ENCODE results near the gene UGT1A6. TPM values are rescaled to one million over a fixed set of nuclear protein-coding genes. Genes with fewer than 3 reads are reported as not detected.

Gene UGT1A6
- total and polyA plus RNA-seq, 2 experiments from 2014 or later, result not detected

DNA sequence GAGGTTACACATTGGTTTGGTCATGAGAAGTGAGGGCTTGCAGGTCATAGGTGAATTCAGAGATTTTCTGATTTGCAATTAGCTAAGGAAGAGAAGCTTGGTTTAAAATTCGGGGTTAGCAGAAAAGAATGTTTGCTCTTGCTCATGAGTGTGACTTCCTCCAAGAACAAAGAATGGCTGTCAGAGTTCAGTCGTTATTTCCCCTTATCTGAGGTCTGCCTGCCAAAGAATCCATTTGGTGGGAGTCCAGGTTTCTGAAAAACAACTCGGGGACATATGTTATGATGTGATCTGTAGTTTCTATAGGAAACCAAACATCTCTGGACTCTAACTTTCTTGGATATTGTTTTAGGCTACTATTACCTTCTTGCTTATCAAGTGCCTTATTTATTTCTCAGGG lies 3.2 kb upstream of the UGT1A6 start:
- peaks cover 2% of the 10 kb centered on the region for H3K27me3 Mint-ChIP-seq (ENCODE audit: insufficient read depth, low read depth, poor library complexity)
- no peaks in the 10 kb centered on the region for H3K9me3 Mint-ChIP-seq
- no peak overlapping the region for H2AFZ ChIP-seq
- no peaks in the 10 kb centered on the region for H3F3A ChIP-seq (replicated peaks; ENCODE audit: low read depth)
- no peak overlapping the region for H3K4me3 Mint-ChIP-seq
- H3K9me2 ChIP-seq (ENCODE audit: insufficient read depth), result peaks cover 16% of the 10 kb centered on the region; the same call in 1 of the 2 replicates
- DNase-seq (ENCODE audit: low spot score), result no peak
- H3K36me3 Mint-ChIP-seq (ENCODE audit: low read depth), result no peaks in the 10 kb centered on the region; the same call in 2 of the 3 replicates
- H3K4me2 ChIP-seq, result no peak overlapping the region
- ATAC-seq, result no peak
- no peaks in the 10 kb centered on the region for H3K27me3 ChIP-seq (ENCODE audit: insufficient read depth)
- H3K79me2 ChIP-seq (replicated peaks; ENCODE audit: insufficient read depth), result no peaks in the 10 kb centered on the region
- no peak overlapping the region for H3K27ac ChIP-seq (ENCODE audit: low read depth)
- no peak overlapping the region for H3K4me3 ChIP-seq
- no peak overlapping the region for H3K27ac Mint-ChIP-seq
- peaks cover 20% of the 10 kb centered on the region for H3K4me1 Mint-ChIP-seq
- no peaks in the 10 kb centered on the region; the same call in 1 of the 2 replicates for H4K20me1 ChIP-seq (replicated peaks; ENCODE audit: insufficient read depth)
- H3K36me3 ChIP-seq (ENCODE audit: insufficient read depth), result no peaks in the 10 kb centered on the region
- H3K4me1 ChIP-seq (ENCODE audit: insufficient read depth), result peaks cover 7% of the 10 kb centered on the region; the same call in 1 of the 2 replicates
- TF ChIP-seq STAT1 (IDR thresholded peaks at IDR 0.05; ENCODE audit: unreplicated experiment) (no peak), POLR2AphosphoS5 (IDR thresholded peaks at IDR 0.05; ENCODE audit: low read depth) (no peak), ZNF114 (CRISPR knock-in tag; IDR thresholded peaks at IDR 0.05) (no peak)
- TF ChIP-seq, protein P1, sequence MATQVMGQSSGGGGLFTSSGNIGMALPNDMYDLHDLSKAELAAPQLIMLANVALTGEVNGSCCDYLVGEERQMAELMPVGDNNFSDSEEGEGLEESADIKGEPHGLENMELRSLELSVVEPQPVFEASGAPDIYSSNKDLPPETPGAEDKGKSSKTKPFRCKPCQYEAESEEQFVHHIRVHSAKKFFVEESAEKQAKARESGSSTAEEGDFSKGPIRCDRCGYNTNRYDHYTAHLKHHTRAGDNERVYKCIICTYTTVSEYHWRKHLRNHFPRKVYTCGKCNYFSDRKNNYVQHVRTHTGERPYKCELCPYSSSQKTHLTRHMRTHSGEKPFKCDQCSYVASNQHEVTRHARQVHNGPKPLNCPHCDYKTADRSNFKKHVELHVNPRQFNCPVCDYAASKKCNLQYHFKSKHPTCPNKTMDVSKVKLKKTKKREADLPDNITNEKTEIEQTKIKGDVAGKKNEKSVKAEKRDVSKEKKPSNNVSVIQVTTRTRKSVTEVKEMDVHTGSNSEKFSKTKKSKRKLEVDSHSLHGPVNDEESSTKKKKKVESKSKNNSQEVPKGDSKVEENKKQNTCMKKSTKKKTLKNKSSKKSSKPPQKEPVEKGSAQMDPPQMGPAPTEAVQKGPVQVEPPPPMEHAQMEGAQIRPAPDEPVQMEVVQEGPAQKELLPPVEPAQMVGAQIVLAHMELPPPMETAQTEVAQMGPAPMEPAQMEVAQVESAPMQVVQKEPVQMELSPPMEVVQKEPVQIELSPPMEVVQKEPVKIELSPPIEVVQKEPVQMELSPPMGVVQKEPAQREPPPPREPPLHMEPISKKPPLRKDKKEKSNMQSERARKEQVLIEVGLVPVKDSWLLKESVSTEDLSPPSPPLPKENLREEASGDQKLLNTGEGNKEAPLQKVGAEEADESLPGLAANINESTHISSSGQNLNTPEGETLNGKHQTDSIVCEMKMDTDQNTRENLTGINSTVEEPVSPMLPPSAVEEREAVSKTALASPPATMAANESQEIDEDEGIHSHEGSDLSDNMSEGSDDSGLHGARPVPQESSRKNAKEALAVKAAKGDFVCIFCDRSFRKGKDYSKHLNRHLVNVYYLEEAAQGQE (IDR thresholded peaks at IDR 0.05; ENCODE audit: unreplicated experiment), result no peak

DNA sequence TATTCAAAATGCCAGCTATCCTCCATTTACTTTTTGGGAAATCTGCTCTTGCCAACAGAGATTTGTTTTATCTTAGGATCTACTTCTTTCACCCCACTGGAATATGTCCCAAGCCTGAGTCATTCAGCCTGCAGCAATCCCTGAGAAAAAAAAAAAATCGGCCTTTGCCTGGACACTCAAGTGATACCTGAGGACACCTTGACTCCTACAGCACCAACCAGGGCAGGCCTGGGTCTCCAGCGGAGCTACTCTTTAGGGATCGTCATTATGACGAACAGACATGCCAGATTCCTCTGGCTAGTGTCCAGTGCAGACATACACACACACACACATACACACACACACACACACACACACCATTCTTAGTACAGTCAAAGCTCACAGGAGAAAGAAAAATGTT lies 2.2 kb upstream of the UGT1A6 start:
- Histone ChIP-seq H3K4me3 (no peak overlapping the region), H3K4me2 (no peak overlapping the region), H3K4me1 (ENCODE audit: insufficient read depth) (peaks cover 7% of the 10 kb centered on the region; the same call in 1 of the 2 replicates), H3F3A (replicated peaks; ENCODE audit: low read depth) (no peaks in the 10 kb centered on the region), H4K20me1 (replicated peaks; ENCODE audit: insufficient read depth) (no peaks in the 10 kb centered on the region; the same call in 1 of the 2 replicates), H3K27me3 (ENCODE audit: insufficient read depth) (no peaks in the 10 kb centered on the region), H3K27ac (ENCODE audit: low read depth) (no peak overlapping the region), H3K36me3 (ENCODE audit: insufficient read depth) (no peaks in the 10 kb centered on the region), H3K9me2 (ENCODE audit: insufficient read depth) (peaks cover 16% of the 10 kb centered on the region; the same call in 1 of the 2 replicates), H2AFZ (no peak overlapping the region), H3K79me2 (replicated peaks; ENCODE audit: insufficient read depth) (no peaks in the 10 kb centered on the region)
- TF ChIP-seq EZH2 (IDR thresholded peaks at IDR 0.05; ENCODE audit: low read depth, unreplicated experiment) (no peak), CREB1 (CRISPR knock-in tag; IDR thresholded peaks at IDR 0.05; ENCODE audit: low read depth) (no peak), NANOG (IDR thresholded peaks at IDR 0.05; ENCODE audit: borderline replicate concordance) (no peak), JUNB (IDR thresholded peaks at IDR 0.05; ENCODE audit: unreplicated experiment) (no peak), ZNF114 (CRISPR knock-in tag; IDR thresholded peaks at IDR 0.05) (no peak)
- TF ChIP-seq, protein P2, sequence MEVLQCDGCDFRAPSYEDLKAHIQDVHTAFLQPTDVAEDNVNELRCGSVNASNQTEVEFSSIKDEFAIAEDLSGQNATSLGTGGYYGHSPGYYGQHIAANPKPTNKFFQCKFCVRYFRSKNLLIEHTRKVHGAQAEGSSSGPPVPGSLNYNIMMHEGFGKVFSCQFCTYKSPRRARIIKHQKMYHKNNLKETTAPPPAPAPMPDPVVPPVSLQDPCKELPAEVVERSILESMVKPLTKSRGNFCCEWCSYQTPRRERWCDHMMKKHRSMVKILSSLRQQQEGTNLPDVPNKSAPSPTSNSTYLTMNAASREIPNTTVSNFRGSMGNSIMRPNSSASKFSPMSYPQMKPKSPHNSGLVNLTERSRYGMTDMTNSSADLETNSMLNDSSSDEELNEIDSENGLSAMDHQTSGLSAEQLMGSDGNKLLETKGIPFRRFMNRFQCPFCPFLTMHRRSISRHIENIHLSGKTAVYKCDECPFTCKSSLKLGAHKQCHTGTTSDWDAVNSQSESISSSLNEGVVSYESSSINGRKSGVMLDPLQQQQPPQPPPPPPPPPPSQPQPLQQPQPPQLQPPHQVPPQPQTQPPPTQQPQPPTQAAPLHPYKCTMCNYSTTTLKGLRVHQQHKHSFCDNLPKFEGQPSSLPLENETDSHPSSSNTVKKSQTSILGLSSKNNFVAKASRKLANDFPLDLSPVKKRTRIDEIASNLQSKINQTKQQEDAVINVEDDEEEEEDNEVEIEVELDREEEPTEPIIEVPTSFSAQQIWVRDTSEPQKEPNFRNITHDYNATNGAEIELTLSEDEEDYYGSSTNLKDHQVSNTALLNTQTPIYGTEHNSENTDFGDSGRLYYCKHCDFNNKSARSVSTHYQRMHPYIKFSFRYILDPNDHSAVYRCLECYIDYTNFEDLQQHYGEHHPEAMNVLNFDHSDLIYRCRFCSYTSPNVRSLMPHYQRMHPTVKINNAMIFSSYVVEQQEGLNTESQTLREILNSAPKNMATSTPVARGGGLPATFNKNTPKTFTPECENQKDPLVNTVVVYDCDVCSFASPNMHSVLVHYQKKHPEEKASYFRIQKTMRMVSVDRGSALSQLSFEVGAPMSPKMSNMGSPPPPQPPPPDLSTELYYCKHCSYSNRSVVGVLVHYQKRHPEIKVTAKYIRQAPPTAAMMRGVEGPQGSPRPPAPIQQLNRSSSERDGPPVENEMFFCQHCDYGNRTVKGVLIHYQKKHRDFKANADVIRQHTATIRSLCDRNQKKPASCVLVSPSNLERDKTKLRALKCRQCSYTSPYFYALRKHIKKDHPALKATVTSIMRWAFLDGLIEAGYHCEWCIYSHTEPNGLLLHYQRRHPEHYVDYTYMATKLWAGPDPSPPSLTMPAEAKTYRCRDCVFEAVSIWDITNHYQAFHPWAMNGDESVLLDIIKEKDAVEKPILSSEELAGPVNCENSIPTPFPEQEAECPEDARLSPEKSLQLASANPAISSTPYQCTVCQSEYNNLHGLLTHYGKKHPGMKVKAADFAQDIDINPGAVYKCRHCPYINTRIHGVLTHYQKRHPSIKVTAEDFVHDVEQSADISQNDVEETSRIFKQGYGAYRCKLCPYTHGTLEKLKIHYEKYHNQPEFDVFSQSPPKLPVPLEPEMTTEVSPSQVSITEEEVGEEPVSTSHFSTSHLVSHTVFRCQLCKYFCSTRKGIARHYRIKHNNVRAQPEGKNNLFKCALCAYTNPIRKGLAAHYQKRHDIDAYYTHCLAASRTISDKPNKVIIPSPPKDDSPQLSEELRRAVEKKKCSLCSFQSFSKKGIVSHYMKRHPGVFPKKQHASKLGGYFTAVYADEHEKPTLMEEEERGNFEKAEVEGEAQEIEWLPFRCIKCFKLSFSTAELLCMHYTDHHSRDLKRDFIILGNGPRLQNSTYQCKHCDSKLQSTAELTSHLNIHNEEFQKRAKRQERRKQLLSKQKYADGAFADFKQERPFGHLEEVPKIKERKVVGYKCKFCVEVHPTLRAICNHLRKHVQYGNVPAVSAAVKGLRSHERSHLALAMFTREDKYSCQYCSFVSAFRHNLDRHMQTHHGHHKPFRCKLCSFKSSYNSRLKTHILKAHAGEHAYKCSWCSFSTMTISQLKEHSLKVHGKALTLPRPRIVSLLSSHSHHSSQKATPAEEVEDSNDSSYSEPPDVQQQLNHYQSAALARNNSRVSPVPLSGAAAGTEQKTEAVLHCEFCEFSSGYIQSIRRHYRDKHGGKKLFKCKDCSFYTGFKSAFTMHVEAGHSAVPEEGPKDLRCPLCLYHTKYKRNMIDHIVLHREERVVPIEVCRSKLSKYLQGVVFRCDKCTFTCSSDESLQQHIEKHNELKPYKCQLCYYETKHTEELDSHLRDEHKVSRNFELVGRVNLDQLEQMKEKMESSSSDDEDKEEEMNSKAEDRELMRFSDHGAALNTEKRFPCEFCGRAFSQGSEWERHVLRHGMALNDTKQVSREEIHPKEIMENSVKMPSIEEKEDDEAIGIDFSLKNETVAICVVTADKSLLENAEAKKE (CRISPR knock-in tag; IDR thresholded peaks at IDR 0.05), result no peak
- H3K36me3 Mint-ChIP-seq (ENCODE audit: low read depth), result no peaks in the 10 kb centered on the region; the same call in 2 of the 3 replicates
- no peak overlapping the region for H3K27ac Mint-ChIP-seq
- H3K9me3 Mint-ChIP-seq, result no peaks in the 10 kb centered on the region
- peaks cover 20% of the 10 kb centered on the region for H3K4me1 Mint-ChIP-seq
- H3K4me3 Mint-ChIP-seq, result no peak overlapping the region
- ATAC-seq (no peak), DNase-seq (ENCODE audit: low spot score) (no peak)
- H3K27me3 Mint-ChIP-seq (ENCODE audit: insufficient read depth, low read depth, poor library complexity), result peaks cover 2% of the 10 kb centered on the region

All from GM23338 (cell line).